H1 (cell line): ENCODE data around the gene BPIFB3. TPM values are rescaled to one million over a fixed set of nuclear protein-coding genes. Genes with fewer than 3 reads are reported as not detected.

Experiments
- CTCF ChIA-PET: fragments of 300-600 bp; sonication (Branson Sonifier 250); formaldehyde crosslinking; loops from one replicate; lab custom pipeline; 2021; ENCODE audit not compliant: partially characterized antibody; lab: Charles Lee
- POLR2A ChIA-PET: fragments of 300-600 bp; sonication (Branson Sonifier 250); formaldehyde crosslinking; loops from one replicate; lab custom pipeline; 2021; ENCODE audit warnings: inconsistent platforms; ENCODE audit not compliant: partially characterized antibody; lab: Charles Lee
- DNase-seq, 2 experiments: peaks; one replicate each; pipeline versions ENCODE4 v3.0.0 to v3.0.0-alpha.2; 2010 to 2022; ENCODE audit warnings: low spot score in 2 of 2, low read depth in 1 of 2, mixed read lengths in 1 of 2
- FAIRE-seq: peaks from 2 replicates; lab custom pipeline; 2011; peaks lifted over from hg19 to GRCh38; lab: Jason Lieb, UNC
- H2AFZ ChIP-seq: 2 replicates; pipeline ENCODE4 v1.8.1; 2012; ENCODE audit warnings: low read length, inconsistent platforms
- H2AK5ac ChIP-seq: 2 replicates; pipeline ENCODE4 v1.6.1; 2013; ENCODE audit warnings: low read depth, low read length
- H2BK120ac ChIP-seq: replicated peaks from 2 replicates; pipeline ENCODE3; 2013; ENCODE audit warnings: low read depth, low read length, inconsistent platforms
- H2BK12ac ChIP-seq: 2 replicates; pipeline ENCODE4 v1.6.1; 2013; ENCODE audit warnings: low read depth, low read length
- H2BK15ac ChIP-seq: 2 replicates; pipeline ENCODE4 v1.6.1; 2013; ENCODE audit warnings: low read length
- H2BK20ac ChIP-seq: 2 replicates; pipeline ENCODE4 v1.6.1; 2013; ENCODE audit warnings: low read length
- H2BK5ac ChIP-seq: 2 replicates; pipeline ENCODE4 v1.6.1; 2013; ENCODE audit warnings: low read depth, low read length
- H3K14ac ChIP-seq: 2 replicates; pipeline ENCODE4 v1.6.1; 2013; ENCODE audit warnings: inconsistent platforms; ENCODE audit not compliant: insufficient read length
- H3K18ac ChIP-seq: 2 replicates; pipeline ENCODE4 v1.6.1; 2013; ENCODE audit warnings: low read length; ENCODE audit errors: extremely low read depth
- H3K23ac ChIP-seq: 2 replicates; pipeline ENCODE4 v1.6.1; 2013; ENCODE audit warnings: inconsistent platforms; ENCODE audit not compliant: insufficient read length
- H3K23me2 ChIP-seq: 2 replicates; pipeline ENCODE4 v1.6.1; 2013; ENCODE audit warnings: low read depth, low read length
- H3K27ac ChIP-seq: 2 replicates; pipeline ENCODE4 v1.6.1; 2011; ENCODE audit warnings: low read depth, low read length, inconsistent platforms
- H3K27me3 ChIP-seq, 4 experiments: replicated peaks in 1 of 4; 1 replicate in 1 of 4; 2 replicates in 3 of 4; pipeline versions ENCODE4 v1.6.1 to v1.8.1; 2011 to 2013; ENCODE audit warnings: low read length in 3 of 4, mild to moderate bottlenecking in 3 of 4, inconsistent platforms in 2 of 4, mixed read lengths in 2 of 4, moderate library complexity in 1 of 4; ENCODE audit not compliant: control insufficient read depth in 3 of 4, insufficient read depth in 3 of 4; ENCODE audit errors: extremely low read depth in 1 of 4
- H3K36me3 ChIP-seq, 4 experiments: 2 replicates each; pipeline versions ENCODE4 v1.6.1 to v1.8.1; 2011 to 2013; ENCODE audit warnings: mild to moderate bottlenecking in 4 of 4, low read length in 3 of 4, moderate library complexity in 2 of 4, control low read depth in 1 of 4, inconsistent platforms in 1 of 4; ENCODE audit not compliant: insufficient read depth in 4 of 4, control insufficient read depth in 2 of 4
- H3K4ac ChIP-seq: replicated peaks from 2 replicates; pipeline ENCODE3; 2013; ENCODE audit warnings: low read length, low read depth, mixed read lengths, inconsistent platforms; ENCODE audit not compliant: insufficient read length
- H3K4me1 ChIP-seq, 4 experiments: replicated peaks in 1 of 4; 1 replicate in 1 of 4; 2 replicates in 3 of 4; pipeline versions ENCODE4 v1.6.1 to v1.8.1; 2011 to 2013; ENCODE audit warnings: low read length in 3 of 4, inconsistent platforms in 2 of 4, mixed read lengths in 1 of 4; ENCODE audit not compliant: insufficient read depth in 4 of 4, control insufficient read depth in 3 of 4
- H3K4me2 ChIP-seq, 2 experiments: 2 replicates each; pipeline versions ENCODE4 v1.6.1 to v1.8.1; 2011 to 2013; ENCODE audit warnings: low read depth in 2 of 2, low read length in 2 of 2, control low read depth in 1 of 2, inconsistent platforms in 1 of 2, mild to moderate bottlenecking in 1 of 2; ENCODE audit not compliant: insufficient read depth in 1 of 2
- H3K4me3 ChIP-seq, 4 experiments: fragments of 200-600, 300-600 bp in 1 of 4; sonication (generic), shearing (Covaris generic), sonication (Bioruptor Twin) in 1 of 4; 2 replicates each; pipeline versions ENCODE4 v1.5.1 to v1.8.1; 2011 to 2016; ENCODE audit warnings: low read length in 4 of 4, low read depth in 3 of 4, control low read depth in 2 of 4, inconsistent platforms in 2 of 4, mild to moderate bottlenecking in 2 of 4, mixed read lengths in 1 of 4, moderate library complexity in 1 of 4; ENCODE audit not compliant: insufficient read depth in 2 of 4; ENCODE audit errors: extremely low read depth in 1 of 4
- H3K56ac ChIP-seq: replicated peaks from 2 replicates; pipeline ENCODE3; 2013; ENCODE audit warnings: low read depth, mild to moderate bottlenecking, mixed read lengths, low read length, inconsistent platforms; ENCODE audit not compliant: insufficient read length
- H3K79me1 ChIP-seq: 2 replicates; pipeline ENCODE4 v1.6.1; 2013; ENCODE audit warnings: low read depth, low read length, control low read depth
- H3K79me2 ChIP-seq, 2 experiments: 2 replicates each; pipeline versions ENCODE4 v1.6.1 to v1.8.1; 2012 to 2013; ENCODE audit warnings: low read length in 2 of 2, mild to moderate bottlenecking in 2 of 2, inconsistent platforms in 1 of 2; ENCODE audit not compliant: insufficient read depth in 2 of 2, control insufficient read depth in 1 of 2
- H3K9ac ChIP-seq, 4 experiments: replicated peaks in 1 of 4; 1 replicate in 1 of 4; 2 replicates in 3 of 4; pipeline versions ENCODE4 v1.6.1 to v1.8.1; 2011 to 2013; ENCODE audit warnings: low read depth in 3 of 4, low read length in 3 of 4, control low read depth in 2 of 4, mild to moderate bottlenecking in 2 of 4, moderate library complexity in 2 of 4, inconsistent platforms in 1 of 4; ENCODE audit errors: extremely low read depth in 1 of 4
- H3K9me3 ChIP-seq, 2 experiments: 2 replicates each; pipeline versions ENCODE4 v1.6.1 to v1.8.1; 2012 to 2013; ENCODE audit warnings: mild to moderate bottlenecking in 2 of 2, moderate library complexity in 2 of 2, control low read depth in 1 of 2, inconsistent platforms in 1 of 2, low read depth in 1 of 2, low read length in 1 of 2, mixed read lengths in 1 of 2; ENCODE audit not compliant: insufficient read depth in 2 of 2
- H4K20me1 ChIP-seq, 2 experiments: replicated peaks in 1 of 2; 2 replicates each; pipeline versions ENCODE3 to v1.8.1; 2011 to 2013; ENCODE audit warnings: inconsistent platforms in 2 of 2, low read length in 2 of 2, mild to moderate bottlenecking in 1 of 2; ENCODE audit not compliant: insufficient read depth in 2 of 2, control insufficient read depth in 1 of 2
- H4K5ac ChIP-seq: 2 replicates; pipeline ENCODE4 v1.6.1; 2013; ENCODE audit warnings: low read length, low read depth, mixed read lengths, inconsistent platforms; ENCODE audit not compliant: insufficient read length
- H4K8ac ChIP-seq: 2 replicates; pipeline ENCODE4 v1.8.0; 2013; ENCODE audit warnings: mild to moderate bottlenecking, moderate library complexity, low read length, inconsistent platforms; ENCODE audit not compliant: insufficient read depth; ENCODE audit errors: extremely low read depth
- H4K91ac ChIP-seq: replicated peaks from 2 replicates; pipeline ENCODE3; 2013; ENCODE audit warnings: low read length, mixed read lengths, inconsistent platforms; ENCODE audit not compliant: insufficient read length
- BCL11A ChIP-seq, 2 experiments: IDR thresholded peaks; one replicate each; pipeline ENCODE4 v1.6.1; 2011; ENCODE audit warnings: low read depth in 2 of 2, low read length in 2 of 2, mild to moderate bottlenecking in 2 of 2
- WGBS, 2 experiments: shearing (Covaris generic) in 1 of 2; methylation state at CpG; one replicate each; pipeline versions ENCODE4 v1.1.6 to v1.1.7; 2013 to 2015; ENCODE audit warnings: low lambda C conversion rate in 2 of 2, mixed read lengths in 2 of 2, inconsistent platforms in 1 of 2, low coverage in 1 of 2, missing lambda C conversion rate in 1 of 2; ENCODE audit not compliant: insufficient replicate concordance in 2 of 2, insufficient coverage in 1 of 2, insufficient read length in 1 of 2; ENCODE audit errors: extremely low coverage in 1 of 2, missing lambda C conversion rate in 1 of 2; 5-methylcytosine and 5-hydroxymethylcytosine counted together
- polyA plus RNA-seq, 7 experiments: library from polyadenylated mRNA; depleted of rRNA in 3 of 7; stranded (reverse) in 5 of 7; unstranded in 2 of 7; fragments of >200 nt in 5 of 7; fragments of 200-250 nt in 2 of 7; gene quantifications; 1 replicate in 5 of 7; 2 replicates in 1 of 7; 4 replicates in 1 of 7; pipeline versions ENCODE4 v1.2.1 to v1.2.3, GENCODE V29; 2011 to 2013; ENCODE audit warnings: missing spikeins in 2 of 7, mixed read lengths in 2 of 7
- total RNA-seq: library from RNA; stranded (reverse); fragmentation: NEBNext Ultra II Directional; extraction: Animal tissue kit (Norgen Biotek cat#: 25700); gene quantifications from 2 replicates; pipeline ENCODE4 v1.2.1, GENCODE V29; 2021

BPIFB3 gene
- total and polyA plus RNA-seq, 2 of the 8 experiments (the other 6 are each of a cell fraction or from before 2014, with no cell fraction given) = not detected

- no peak overlapping the region for H4K8ac ChIP-seq
- H2BK12ac ChIP-seq = no peak overlapping the region
- no peak overlapping the region for H2BK5ac ChIP-seq
- no peak overlapping the region for H3K4me3 ChIP-seq
- no peak overlapping the region for H3K56ac ChIP-seq
- H3K79me2 ChIP-seq = no peaks in the 10 kb centered on the region
- no peak for TF ChIP-seq BCL11A (IDR thresholded peaks at IDR 0.05; ENCODE audit: low read depth in 2 of 2, low read length in 2 of 2)
- 89% methylated on average over 3 of the region's 3 CpGs; no CpG with 5 or more reads in 1 of the 2 experiments for WGBS, 2 experiments
- no peaks in the 10 kb centered on the region for H3K79me1 ChIP-seq
- H2AK5ac ChIP-seq = no peak overlapping the region
- H2BK20ac ChIP-seq = no peak overlapping the region
- no peak overlapping the region for H2AFZ ChIP-seq
- H3K4me2 ChIP-seq = no peak overlapping the region
- no peak overlapping the region for H3K18ac ChIP-seq
- no peaks in the 10 kb centered on the region for H3K9me3 ChIP-seq
- H2BK120ac ChIP-seq = no peak overlapping the region
- no peak overlapping the region for H4K91ac ChIP-seq
- no peaks in the 10 kb centered on the region for H4K20me1 ChIP-seq
- no peak for DNase-seq
- H4K5ac ChIP-seq = no peak overlapping the region
- H3K4ac ChIP-seq = no peak overlapping the region
- H3K27ac ChIP-seq = no peak overlapping the region
- FAIRE-seq = no peak
- H3K36me3 ChIP-seq = no peaks in the 10 kb centered on the region
- no peak overlapping the region for H3K23ac ChIP-seq
- no peak overlapping the region for H3K9ac ChIP-seq
- no peaks in the 10 kb centered on the region for H3K23me2 ChIP-seq
- H2BK15ac ChIP-seq = no peak overlapping the region
- ChIA-PET CTCF (interaction anchor here (0.9 to 2.4 kb wide), 6 partner anchors 9 to 189 kb away, joined by 3 to 8 read pairs (median 4); no protein-coding TSS in a partner anchor), POLR2A (no interaction called here)
- H3K4me1 ChIP-seq = peaks cover 0 to 5% (median 0%) of the 10 kb centered on the region in 4 experiments; a peak in 3 of 7 replicates
- no peak overlapping the region for H3K14ac ChIP-seq
- H3K27me3 ChIP-seq = no peaks in the 10 kb centered on the region
These were observed 49.9 kb downstream of the BPIFB3 start for GRCh38 chr20:33103556-33103955.
